ENCODE results near the gene MRPS18A. TPM values are rescaled to one million over a fixed set of nuclear protein-coding genes. Genes with fewer than 3 reads are reported as not detected.
"Not testable (repeated sequence)": the region's sequence is repeated elsewhere in the genome, so short reads cannot be mapped to it uniquely, and the experiment has no call there.

Gene MRPS18A
- total RNA-seq, 4 donors from 2014 or later: 23.1 to 87.4 (median 36.4) TPM

DNA sequence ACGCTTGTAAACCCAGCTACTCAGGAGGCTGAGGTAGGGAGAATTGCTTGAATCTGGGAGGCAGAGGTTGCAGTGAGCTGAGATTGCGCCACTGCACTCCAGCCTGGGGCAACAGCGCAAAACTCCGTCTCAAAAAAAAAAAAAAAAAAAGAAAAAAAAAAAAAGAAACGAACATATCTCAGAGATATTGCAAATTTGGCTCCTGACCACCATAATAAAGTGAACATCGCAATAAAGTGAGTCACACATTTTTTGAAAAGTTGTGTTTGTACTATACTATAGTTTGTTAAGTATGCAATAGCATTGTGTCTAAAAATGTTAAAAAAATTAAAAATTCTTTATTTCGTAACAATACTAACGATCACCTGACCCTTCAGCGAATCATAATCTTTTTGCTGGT, 29.4 kb downstream of the MRPS18A start:
- Histone ChIP-seq H3K9me3 (no peaks in the 10 kb centered on the region), H3K4me1 (no peaks in the 10 kb centered on the region), H3K4me3 (no peak overlapping the region), H3K36me3 (no peaks in the 10 kb centered on the region), H3K27me3 (no peaks in the 10 kb centered on the region), H3K27ac (no peak overlapping the region)
- intact Hi-C loops (cut with DNase I; ENCODE audit: low total_unique reads): no loop called here
- DNase-seq: no peak
- no peak for TF ChIP-seq POLR2A (IDR thresholded peaks at IDR 0.05)
- TF ChIP-seq, protein P1, sequence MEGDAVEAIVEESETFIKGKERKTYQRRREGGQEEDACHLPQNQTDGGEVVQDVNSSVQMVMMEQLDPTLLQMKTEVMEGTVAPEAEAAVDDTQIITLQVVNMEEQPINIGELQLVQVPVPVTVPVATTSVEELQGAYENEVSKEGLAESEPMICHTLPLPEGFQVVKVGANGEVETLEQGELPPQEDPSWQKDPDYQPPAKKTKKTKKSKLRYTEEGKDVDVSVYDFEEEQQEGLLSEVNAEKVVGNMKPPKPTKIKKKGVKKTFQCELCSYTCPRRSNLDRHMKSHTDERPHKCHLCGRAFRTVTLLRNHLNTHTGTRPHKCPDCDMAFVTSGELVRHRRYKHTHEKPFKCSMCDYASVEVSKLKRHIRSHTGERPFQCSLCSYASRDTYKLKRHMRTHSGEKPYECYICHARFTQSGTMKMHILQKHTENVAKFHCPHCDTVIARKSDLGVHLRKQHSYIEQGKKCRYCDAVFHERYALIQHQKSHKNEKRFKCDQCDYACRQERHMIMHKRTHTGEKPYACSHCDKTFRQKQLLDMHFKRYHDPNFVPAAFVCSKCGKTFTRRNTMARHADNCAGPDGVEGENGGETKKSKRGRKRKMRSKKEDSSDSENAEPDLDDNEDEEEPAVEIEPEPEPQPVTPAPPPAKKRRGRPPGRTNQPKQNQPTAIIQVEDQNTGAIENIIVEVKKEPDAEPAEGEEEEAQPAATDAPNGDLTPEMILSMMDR (IDR thresholded peaks at IDR 0.05): no peak

DNA sequence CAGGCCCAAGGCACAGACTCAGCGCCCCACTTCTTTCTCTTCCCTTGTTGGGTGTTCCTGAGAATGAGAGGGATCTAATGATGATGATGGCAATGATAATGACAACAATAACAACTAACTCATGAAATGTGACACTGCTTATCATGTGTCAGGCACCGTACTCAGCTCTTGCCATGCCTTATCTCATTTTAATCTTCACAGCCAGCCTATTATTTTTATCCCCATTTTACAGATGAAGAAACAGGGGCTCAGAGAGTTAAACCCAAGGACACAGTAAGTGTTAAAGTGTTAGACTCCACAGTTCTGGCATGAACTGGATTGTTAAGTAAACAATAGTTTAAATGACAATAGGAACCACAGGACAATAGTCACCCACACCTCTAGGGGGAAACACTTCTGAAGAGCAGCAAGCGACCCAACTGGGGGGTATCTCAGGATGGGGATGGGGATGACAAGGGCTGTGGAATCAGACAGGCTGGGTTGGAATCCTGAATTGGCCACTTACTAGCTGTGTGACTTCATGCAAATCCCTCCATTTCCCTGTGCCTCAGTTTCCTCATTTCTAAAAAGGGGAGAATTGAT, 30.3 kb downstream of the MRPS18A start:
- DNase-seq: no peak
- H3K4me1 ChIP-seq: no peaks in the 10 kb centered on the region
- H3K36me3 ChIP-seq: no peaks in the 10 kb centered on the region

DNA sequence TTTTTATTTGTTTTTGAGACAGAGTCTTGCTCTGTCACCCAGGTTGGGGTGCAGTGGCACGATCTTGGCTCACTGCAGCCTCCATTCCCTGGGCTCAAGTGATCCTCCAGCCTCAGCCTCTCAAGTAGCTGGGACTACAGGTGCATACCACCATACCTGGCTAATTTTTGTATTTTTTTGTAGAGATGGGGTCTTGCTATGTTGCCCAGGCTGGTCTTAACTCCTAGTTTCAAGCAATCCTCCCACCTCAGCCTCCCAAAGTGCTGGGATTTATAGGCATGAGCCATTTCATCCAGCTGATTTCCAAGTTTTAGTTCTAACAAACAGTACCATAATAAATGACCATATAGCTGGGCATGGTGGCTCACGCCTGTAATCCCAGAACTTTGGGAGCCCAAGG, 34.8 kb downstream of the MRPS18A start:
- DNase-seq; intact Hi-C loops (cut with DNase I; ENCODE audit: low total_unique reads); H3K4me1 ChIP-seq: not testable (repeated sequence)

More for the DNA sequence above, 30.3 kb downstream of the MRPS18A start:
- no peak overlapping the region for H3K4me3 ChIP-seq
- intact Hi-C loops (cut with DNase I; ENCODE audit: low total_unique reads): no loop called here
- H3K27me3 ChIP-seq: no peaks in the 10 kb centered on the region
- no peaks in the 10 kb centered on the region for H3K9me3 ChIP-seq
- TF ChIP-seq POLR2A (IDR thresholded peaks at IDR 0.05): no peak
- TF ChIP-seq, protein P1 (IDR thresholded peaks at IDR 0.05): no peak
- H3K27ac ChIP-seq: no peak overlapping the region

DNA sequence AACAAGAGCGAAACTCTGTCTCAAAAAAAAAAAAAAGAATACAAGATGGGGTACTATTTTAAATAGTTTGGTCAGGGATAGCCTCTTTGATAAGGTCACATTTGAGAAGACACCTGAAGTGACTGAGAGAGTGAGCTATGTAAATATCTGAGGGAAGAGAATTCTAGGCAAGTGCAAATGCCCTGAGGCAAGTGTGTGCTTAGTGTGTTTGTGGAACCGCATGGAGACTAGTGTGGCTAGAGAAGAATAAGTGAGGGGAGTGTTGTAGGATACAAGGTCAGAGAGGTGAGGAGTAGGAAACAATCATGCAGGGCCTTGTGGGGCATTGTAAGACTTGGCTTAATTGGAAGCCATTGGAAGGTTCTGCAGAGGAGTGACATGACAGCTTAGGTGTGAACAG, 39.3 kb downstream of the MRPS18A start:
- Histone ChIP-seq H3K4me3 (no peak overlapping the region), H3K27ac (no peak overlapping the region), H3K9me3 (no peaks in the 10 kb centered on the region), H3K4me1 (peaks cover 0 to 4% of the 10 kb centered on the region in 2 donors), H3K36me3 (no peaks in the 10 kb centered on the region), H3K27me3 (no peaks in the 10 kb centered on the region)
- no peak for DNase-seq
- intact Hi-C loops (cut with DNase I; ENCODE audit: low total_unique reads): no loop called here
- TF ChIP-seq, protein P1 (IDR thresholded peaks at IDR 0.05): no peak
- TF ChIP-seq POLR2A (IDR thresholded peaks at IDR 0.05): no peak

More for the DNA sequence above, 34.8 kb downstream of the MRPS18A start:
- H3K36me3 ChIP-seq, H3K4me3 ChIP-seq, H3K27ac ChIP-seq, H3K9me3 ChIP-seq, H3K27me3 ChIP-seq: not testable (repeated sequence)

DNA sequence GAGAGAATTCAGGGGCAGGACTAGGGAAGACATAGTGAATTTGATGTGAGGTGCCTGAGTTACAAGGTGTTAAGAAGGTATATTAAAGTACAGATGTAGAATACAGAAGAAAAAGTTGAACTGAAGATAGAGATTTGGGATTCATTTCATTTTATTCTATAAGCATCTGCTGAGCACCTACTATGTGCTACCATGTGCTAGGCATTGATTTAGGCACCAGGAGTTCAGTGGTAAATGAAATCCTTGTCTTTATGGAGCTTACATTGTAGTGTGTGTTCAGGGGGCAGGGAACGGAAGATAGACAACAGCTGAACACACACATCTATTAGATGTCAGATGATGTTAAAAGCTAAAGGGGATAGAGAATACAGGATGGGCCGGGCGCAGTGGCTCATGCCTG, 40.0 kb downstream of the MRPS18A start:
- Histone ChIP-seq H3K9me3 (no peaks in the 10 kb centered on the region), H3K27ac (no peak overlapping the region), H3K4me3 (no peak overlapping the region), H3K36me3 (no peaks in the 10 kb centered on the region), H3K27me3 (no peaks in the 10 kb centered on the region), H3K4me1 (peaks cover 0 to 4% of the 10 kb centered on the region in 2 donors)
- no peak for DNase-seq
- intact Hi-C loops (cut with DNase I; ENCODE audit: low total_unique reads): no loop called here
- TF ChIP-seq POLR2A (IDR thresholded peaks at IDR 0.05): no peak
- TF ChIP-seq, protein P1 (IDR thresholded peaks at IDR 0.05): no peak

DNA sequence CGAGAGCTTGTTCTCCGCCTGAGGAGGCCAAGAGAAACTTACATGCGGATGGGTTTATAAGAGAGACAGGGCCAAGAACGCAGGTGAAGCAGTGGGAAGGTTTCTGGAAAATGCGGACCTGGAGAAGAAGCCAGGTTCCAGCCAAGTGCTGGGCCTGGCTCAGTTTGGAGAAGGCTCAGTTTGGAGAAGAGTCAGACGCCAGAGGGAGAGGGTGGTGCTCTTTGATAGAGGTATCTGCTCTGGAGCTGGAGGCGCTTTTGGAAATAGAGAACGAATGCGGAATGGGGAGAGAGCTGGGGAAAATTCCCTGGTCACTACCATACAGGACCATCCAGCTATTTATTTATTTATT, 42.0 kb downstream of the MRPS18A start:
- peak overlapping the region; percentile 26 to 81 for H3K27ac ChIP-seq
- peaks cover 0 to 4% of the 10 kb centered on the region in 2 donors for H3K4me1 ChIP-seq
- no peaks in the 10 kb centered on the region for H3K36me3 ChIP-seq
- no peak for TF ChIP-seq POLR2A (IDR thresholded peaks at IDR 0.05)
- TF ChIP-seq, protein P1 (IDR thresholded peaks at IDR 0.05): no peak
- intact Hi-C loops (cut with DNase I; ENCODE audit: low total_unique reads): no loop called here
- no peaks in the 10 kb centered on the region for H3K27me3 ChIP-seq
- peak overlapping the region; percentile 45 to 50 for H3K4me3 ChIP-seq
- DNase-seq: no peak
- H3K9me3 ChIP-seq: no peaks in the 10 kb centered on the region
